ENCODE measurements around the gene ID2.

Gene ID2

GRCh38 chr2:8667896-8668512, 13.9 kb upstream of the ID2 start:
- no peak for DNase-seq

GRCh38 chr2:8669157-8669817, 12.6 kb upstream of the ID2 start:
- peak in 15 of 56 donors; percentile 20 to 65 (median 41) for DNase-seq

GRCh38 chr2:8670580-8670979, 11.3 kb upstream of the ID2 start:
- DNase-seq, result no peak

- no peak for DNase-seq
Observed at GRCh38 chr2:8671176-8671575, 10.7 kb upstream of the ID2 start.

- DNase-seq, result no peak
Observed at GRCh38 chr2:8671802-8672201, 10.1 kb upstream of the ID2 start.

GRCh38 chr2:8672940-8673339, 8.9 kb upstream of the ID2 start:
- no peak for DNase-seq

GRCh38 chr2:8673381-8673780, 8.5 kb upstream of the ID2 start:
- no peak for DNase-seq

GRCh38 chr2:8674420-8675009, 7.3 kb upstream of the ID2 start:
- no peak for DNase-seq

- no peak for DNase-seq
Observed at GRCh38 chr2:8675543-8675942, 6.3 kb upstream of the ID2 start.

GRCh38 chr2:8676191-8676920, 5.5 kb upstream of the ID2 start:
- peak in 53 of 56 donors; percentile 38 to 93 (median 81) for DNase-seq

GRCh38 chr2:8676921-8677645, 4.8 kb upstream of the ID2 start:
- peak in 4 of 56 donors; percentile 18 to 52 (median 34) for DNase-seq

- peak in 19 of 56 donors; percentile 10 to 61 (median 40) for DNase-seq
Observed at GRCh38 chr2:8677646-8678592, 3.9 kb upstream of the ID2 start.

GRCh38 chr2:8678731-8679566, 2.9 kb upstream of the ID2 start:
- DNase-seq, result peak; percentile 43 to 95 (median 80)

GRCh38 chr2:8679567-8679826, 2.4 kb upstream of the ID2 start:
- DNase-seq, result peak in 1 of 56 donors; percentile 29

GRCh38 chr2:8679827-8680731, 1.8 kb upstream of the ID2 start:
- DNase-seq, result peak in 16 of 56 donors; percentile 8 to 62 (median 20)

- peak in 23 of 56 donors; percentile 15 to 82 (median 65) for DNase-seq
Observed at GRCh38 chr2:8680822-8681760, 765 bp upstream of the ID2 start.
